Activated naive CD4-positive, alpha-beta T cell treated with anti-CD3 and anti-CD28 coated beads, Interleukin-2, amount 50 U/mL, for 16 hours (primary cell): Measurements from ENCODE around the gene NPTX1.

ENCODE experiments used
- DNase-seq: peaks from one replicate; pipeline ENCODE4 v3.0.0-alpha.2; 2020

The NPTX1 gene

GRCh38 chr17:80502578-80502877, 26.1 kb upstream of the NPTX1 start:
- DNase-seq, result no peak

GRCh38 chr17:80501741-80502577, 25.6 kb upstream of the NPTX1 start:
- no peak for DNase-seq

- no peak for DNase-seq
These were observed 23.7 kb upstream of the NPTX1 start for GRCh38 chr17:80499961-80500665.

GRCh38 chr17:80499560-80499959, 23.2 kb upstream of the NPTX1 start:
- DNase-seq, result no peak

GRCh38 chr17:80498920-80499410, 22.6 kb upstream of the NPTX1 start:
- no peak for DNase-seq

- DNase-seq, result no peak
These were observed 22.0 kb upstream of the NPTX1 start for GRCh38 chr17:80498242-80498919.

- no peak for DNase-seq
These were observed 21.4 kb upstream of the NPTX1 start for GRCh38 chr17:80497726-80498241.

GRCh38 chr17:80494547-80494946, 18.1 kb upstream of the NPTX1 start:
- no peak for DNase-seq

- DNase-seq, result no peak
These were observed 16.1 kb upstream of the NPTX1 start for GRCh38 chr17:80492343-80493136.

- no peak for DNase-seq
These were observed 15.3 kb upstream of the NPTX1 start for GRCh38 chr17:80491478-80492342.

- no peak for DNase-seq
These were observed 11.1 kb upstream of the NPTX1 start for GRCh38 chr17:80487511-80487910.

- DNase-seq, result no peak
These were observed 10.3 kb upstream of the NPTX1 start for GRCh38 chr17:80486692-80487091.

GRCh38 chr17:80485846-80486245, 9.4 kb upstream of the NPTX1 start:
- DNase-seq, result no peak

- DNase-seq, result no peak
These were observed 6.3 kb upstream of the NPTX1 start for GRCh38 chr17:80482555-80483308.

- no peak for DNase-seq
These were observed 5.6 kb upstream of the NPTX1 start for GRCh38 chr17:80482058-80482318.

GRCh38 chr17:80481284-80482057, 5.1 kb upstream of the NPTX1 start:
- no peak for DNase-seq

GRCh38 chr17:80480248-80480647, 3.8 kb upstream of the NPTX1 start:
- DNase-seq, result no peak

GRCh38 chr17:80479246-80479566, 2.8 kb upstream of the NPTX1 start:
- DNase-seq, result no peak

GRCh38 chr17:80478487-80479245, 2.3 kb upstream of the NPTX1 start:
- no peak for DNase-seq
